ENCODE measurements around the gene ADAMTS2. TPM values are rescaled to one million over a fixed set of nuclear protein-coding genes. Genes with fewer than 3 reads are reported as not detected.

ADAMTS2 gene
- total RNA-seq, 1 experiment from 2014 or later = 3.9 TPM

DNA sequence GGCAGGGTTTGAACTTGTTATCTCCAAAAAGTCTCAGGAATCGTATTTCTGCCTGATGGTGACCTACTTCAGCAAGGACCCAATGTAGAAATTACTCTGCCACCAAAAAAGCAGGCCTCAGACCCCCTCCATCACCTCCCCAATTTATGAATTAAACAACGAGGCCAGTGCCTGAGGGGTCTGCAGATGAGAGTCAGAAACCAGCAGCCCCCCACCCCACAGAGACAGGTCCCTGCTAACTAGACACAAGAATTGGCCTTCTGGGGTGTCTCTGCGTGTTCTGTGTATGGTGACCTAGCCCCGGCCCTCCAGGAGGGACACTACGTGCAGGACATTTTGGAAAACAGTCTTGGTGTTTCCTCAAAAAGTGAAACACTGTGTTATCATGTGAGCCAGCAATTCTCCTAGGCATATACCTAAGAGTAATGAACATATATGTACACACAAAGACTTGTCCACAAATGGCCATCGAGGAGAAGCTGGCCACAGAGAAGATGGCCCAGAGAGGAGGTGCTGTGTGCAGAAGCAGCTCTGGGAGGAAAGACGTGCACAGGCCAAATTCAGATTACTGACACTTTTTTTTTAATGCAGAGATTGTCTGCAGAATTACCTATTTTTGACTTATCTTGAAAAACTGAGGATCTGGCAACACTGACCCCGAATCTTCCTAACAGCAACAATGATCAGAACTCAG, 93.8 kb downstream of the ADAMTS2 start:
- H3K9ac ChIP-seq (ENCODE audit: low read length) = no peak overlapping the region
- TF ChIP-seq EZH2 (IDR thresholded peaks at IDR 0.05) = no peak
- no peak for TF ChIP-seq RAD21 (IDR thresholded peaks at IDR 0.05; ENCODE audit: low read depth)
- TF ChIP-seq ZFX (IDR thresholded peaks at IDR 0.05) = no peak
- TF ChIP-seq CEBPB (IDR thresholded peaks at IDR 0.05; ENCODE audit: low read depth) = no peak
- no peak for TF ChIP-seq FOSL1 (IDR thresholded peaks at IDR 0.05; ENCODE audit: low read depth)
- no peak for TF ChIP-seq SIN3A (IDR thresholded peaks at IDR 0.05; ENCODE audit: low read depth)
- TF ChIP-seq SP1 (IDR thresholded peaks at IDR 0.05; ENCODE audit: low read depth) = no peak
- no peak for TF ChIP-seq ZNF274 (IDR thresholded peaks at IDR 0.05; ENCODE audit: low read depth, low read length)
- no peaks in the 10 kb centered on the region for H3K4me1 ChIP-seq (ENCODE audit: control insufficient read depth in 1 of 2, insufficient read depth in 2 of 2, low read length in 2 of 2)
- H3K9me3 ChIP-seq (ENCODE audit: control insufficient read depth in 1 of 2, insufficient read depth in 1 of 2, low read depth in 1 of 2, low read length in 2 of 2) = no peaks in the 10 kb centered on the region
- no TSS peak for BruUV-seq (replicated peaks)
- no peak overlapping the region for H3K4me2 ChIP-seq (ENCODE audit: low read length)
- DNase-seq (ENCODE audit: low read depth, low spot score) (no peak), ATAC-seq (no peak)
- H3K27ac ChIP-seq (ENCODE audit: low read depth, low read length) = no peak overlapping the region
- H3K9me2 ChIP-seq (ENCODE audit: insufficient read depth) = no peaks in the 10 kb centered on the region
- H4K20me1 ChIP-seq (ENCODE audit: insufficient read depth) = no peaks in the 10 kb centered on the region
- no peaks in the 10 kb centered on the region for H3K79me2 ChIP-seq (ENCODE audit: insufficient read depth, low read length)
- ChIA-PET CTCF (no interaction called here), POLR2A (no interaction called here), RAD21 (ENCODE audit: low non-redundant PET in 1 of 2, low total read pairs in 2 of 2, uncharacterized antibody in 2 of 2, unreplicated experiment in 2 of 2) (no interaction called here)
- H2AFZ ChIP-seq (ENCODE audit: low read depth, low read length, poor library complexity, severe bottlenecking) = no peak overlapping the region
- H3K4me3 ChIP-seq (replicated peaks in 1 of 2; ENCODE audit: low read depth in 1 of 2, low read length in 2 of 2) = no peak overlapping the region
- intact Hi-C loops (cut with micrococcal nuclease) = no loop called here
- H3K36me3 ChIP-seq (ENCODE audit: control insufficient read depth in 1 of 2, insufficient read depth in 2 of 2, low read length in 2 of 2) = no peaks in the 10 kb centered on the region
- no peaks in the 10 kb centered on the region for H3K27me3 ChIP-seq (ENCODE audit: insufficient read depth, low read length)

DNA sequence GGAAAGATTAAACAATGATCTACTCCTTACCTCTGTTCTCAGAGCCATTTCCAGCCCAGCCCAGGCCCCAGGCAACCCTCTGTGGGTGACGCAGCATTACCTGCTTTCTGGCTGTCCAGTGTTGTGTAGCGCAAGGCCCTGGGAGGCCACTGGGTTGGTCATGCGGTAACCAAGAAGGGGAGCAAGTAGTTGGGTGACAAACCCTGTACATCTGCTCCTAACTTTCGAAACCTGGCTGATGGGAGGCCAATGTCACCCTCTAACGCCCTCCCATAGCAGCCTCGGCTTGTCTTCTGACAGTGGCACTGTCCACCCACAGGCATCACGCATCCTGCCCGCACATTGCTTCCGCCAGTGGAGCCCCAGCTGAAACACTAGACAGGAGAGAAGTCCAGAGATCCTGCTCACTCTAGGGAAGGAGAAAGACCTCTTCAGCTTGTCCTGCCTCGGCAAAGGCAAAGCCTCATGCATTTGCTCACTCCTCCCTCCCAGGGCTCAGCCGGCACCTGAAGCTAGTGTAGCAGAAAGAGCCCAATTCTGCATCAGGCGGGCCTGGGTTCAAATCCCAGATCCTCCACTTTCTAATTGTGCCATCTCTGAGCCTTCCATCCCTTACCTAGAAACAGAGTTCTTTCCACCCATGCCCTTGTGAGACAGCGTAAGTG, 94.6 kb downstream of the ADAMTS2 start:
- no peak overlapping the region for H2AFZ ChIP-seq (ENCODE audit: low read depth, low read length, poor library complexity, severe bottlenecking)
- TF ChIP-seq ZFX (IDR thresholded peaks at IDR 0.05) (no peak), CBX3 (IDR thresholded peaks at IDR 0.05; ENCODE audit: low read depth) (no peak), SRF (IDR thresholded peaks at IDR 0.05; ENCODE audit: low read depth) (no peak), EZH2phosphoT487 (IDR thresholded peaks at IDR 0.05; ENCODE audit: borderline replicate concordance) (no peak), JUND (IDR thresholded peaks at IDR 0.05) (no peak), FOSL1 (IDR thresholded peaks at IDR 0.05; ENCODE audit: low read depth) (no peak), EGR1 (IDR thresholded peaks at IDR 0.05; ENCODE audit: low read depth) (no peak), RAD21 (IDR thresholded peaks at IDR 0.05; ENCODE audit: low read depth) (no peak), CEBPB (IDR thresholded peaks at IDR 0.05; ENCODE audit: low read depth) (no peak), SIN3A (IDR thresholded peaks at IDR 0.05; ENCODE audit: low read depth) (no peak), EZH2 (IDR thresholded peaks at IDR 0.05) (no peak), POLR2A (IDR thresholded peaks at IDR 0.05; ENCODE audit: borderline replicate concordance, extremely low read depth, insufficient read depth, insufficient read length) (no peak)
- TF ChIP-seq, protein P1, sequence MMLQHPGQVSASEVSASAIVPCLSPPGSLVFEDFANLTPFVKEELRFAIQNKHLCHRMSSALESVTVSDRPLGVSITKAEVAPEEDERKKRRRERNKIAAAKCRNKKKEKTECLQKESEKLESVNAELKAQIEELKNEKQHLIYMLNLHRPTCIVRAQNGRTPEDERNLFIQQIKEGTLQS (IDR thresholded peaks at IDR 0.05) = no peak
- TF ChIP-seq, protein P2, sequence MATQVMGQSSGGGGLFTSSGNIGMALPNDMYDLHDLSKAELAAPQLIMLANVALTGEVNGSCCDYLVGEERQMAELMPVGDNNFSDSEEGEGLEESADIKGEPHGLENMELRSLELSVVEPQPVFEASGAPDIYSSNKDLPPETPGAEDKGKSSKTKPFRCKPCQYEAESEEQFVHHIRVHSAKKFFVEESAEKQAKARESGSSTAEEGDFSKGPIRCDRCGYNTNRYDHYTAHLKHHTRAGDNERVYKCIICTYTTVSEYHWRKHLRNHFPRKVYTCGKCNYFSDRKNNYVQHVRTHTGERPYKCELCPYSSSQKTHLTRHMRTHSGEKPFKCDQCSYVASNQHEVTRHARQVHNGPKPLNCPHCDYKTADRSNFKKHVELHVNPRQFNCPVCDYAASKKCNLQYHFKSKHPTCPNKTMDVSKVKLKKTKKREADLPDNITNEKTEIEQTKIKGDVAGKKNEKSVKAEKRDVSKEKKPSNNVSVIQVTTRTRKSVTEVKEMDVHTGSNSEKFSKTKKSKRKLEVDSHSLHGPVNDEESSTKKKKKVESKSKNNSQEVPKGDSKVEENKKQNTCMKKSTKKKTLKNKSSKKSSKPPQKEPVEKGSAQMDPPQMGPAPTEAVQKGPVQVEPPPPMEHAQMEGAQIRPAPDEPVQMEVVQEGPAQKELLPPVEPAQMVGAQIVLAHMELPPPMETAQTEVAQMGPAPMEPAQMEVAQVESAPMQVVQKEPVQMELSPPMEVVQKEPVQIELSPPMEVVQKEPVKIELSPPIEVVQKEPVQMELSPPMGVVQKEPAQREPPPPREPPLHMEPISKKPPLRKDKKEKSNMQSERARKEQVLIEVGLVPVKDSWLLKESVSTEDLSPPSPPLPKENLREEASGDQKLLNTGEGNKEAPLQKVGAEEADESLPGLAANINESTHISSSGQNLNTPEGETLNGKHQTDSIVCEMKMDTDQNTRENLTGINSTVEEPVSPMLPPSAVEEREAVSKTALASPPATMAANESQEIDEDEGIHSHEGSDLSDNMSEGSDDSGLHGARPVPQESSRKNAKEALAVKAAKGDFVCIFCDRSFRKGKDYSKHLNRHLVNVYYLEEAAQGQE (IDR thresholded peaks at IDR 0.05; ENCODE audit: low read depth) = no peak
- no peak overlapping the region for H3K9ac ChIP-seq (ENCODE audit: low read length)
- no peaks in the 10 kb centered on the region for H3K79me2 ChIP-seq (ENCODE audit: insufficient read depth, low read length)
- no peaks in the 10 kb centered on the region for H3K9me2 ChIP-seq (ENCODE audit: insufficient read depth)
- no peaks in the 10 kb centered on the region for H3K36me3 ChIP-seq (ENCODE audit: control insufficient read depth in 1 of 2, insufficient read depth in 2 of 2, low read length in 2 of 2)
- DNase-seq (ENCODE audit: low read depth, low spot score) = no peak
- no TSS peak for BruUV-seq (replicated peaks)
- H3K4me2 ChIP-seq (ENCODE audit: low read length) = no peak overlapping the region
- ChIA-PET CTCF (no interaction called here), POLR2A (no interaction called here), RAD21 (ENCODE audit: low non-redundant PET in 1 of 2, low total read pairs in 2 of 2, uncharacterized antibody in 2 of 2, unreplicated experiment in 2 of 2) (no interaction called here)
- ATAC-seq = no peak
- no peaks in the 10 kb centered on the region for H4K20me1 ChIP-seq (ENCODE audit: insufficient read depth)
- H3K4me3 ChIP-seq (replicated peaks in 1 of 2; ENCODE audit: low read depth in 1 of 2, low read length in 2 of 2) = no peak overlapping the region
- H3K27me3 ChIP-seq (ENCODE audit: insufficient read depth, low read length) = 0 out of 2 replicates have a peak, but pooled peaks cover 4% of the 10 kb centered on the region
- no peaks in the 10 kb centered on the region for H3K4me1 ChIP-seq (ENCODE audit: control insufficient read depth in 1 of 2, insufficient read depth in 2 of 2, low read length in 2 of 2)
- intact Hi-C loops (cut with micrococcal nuclease) = no loop called here
- no peak overlapping the region for H3K27ac ChIP-seq (ENCODE audit: low read depth, low read length)
- no peaks in the 10 kb centered on the region for H3K9me3 ChIP-seq (ENCODE audit: control insufficient read depth in 1 of 2, insufficient read depth in 1 of 2, low read depth in 1 of 2, low read length in 2 of 2)

All from HCT116 (cell line).